HG03095 (cell line): ENCODE data around the gene PLBD2.
"Not testable (repeated sequence)": the region's sequence is repeated elsewhere in the genome, so short reads cannot be mapped to it uniquely, and the experiment has no call there.

Experiments used
- ATAC-seq: cut with Tn5 transposase; IDR thresholded peaks from one replicate; pipeline ENCODE4 v1.9.1; 2021; ENCODE audit warnings: moderate library complexity; ENCODE audit not compliant: unreplicated experiment

Gene PLBD2

DNA sequence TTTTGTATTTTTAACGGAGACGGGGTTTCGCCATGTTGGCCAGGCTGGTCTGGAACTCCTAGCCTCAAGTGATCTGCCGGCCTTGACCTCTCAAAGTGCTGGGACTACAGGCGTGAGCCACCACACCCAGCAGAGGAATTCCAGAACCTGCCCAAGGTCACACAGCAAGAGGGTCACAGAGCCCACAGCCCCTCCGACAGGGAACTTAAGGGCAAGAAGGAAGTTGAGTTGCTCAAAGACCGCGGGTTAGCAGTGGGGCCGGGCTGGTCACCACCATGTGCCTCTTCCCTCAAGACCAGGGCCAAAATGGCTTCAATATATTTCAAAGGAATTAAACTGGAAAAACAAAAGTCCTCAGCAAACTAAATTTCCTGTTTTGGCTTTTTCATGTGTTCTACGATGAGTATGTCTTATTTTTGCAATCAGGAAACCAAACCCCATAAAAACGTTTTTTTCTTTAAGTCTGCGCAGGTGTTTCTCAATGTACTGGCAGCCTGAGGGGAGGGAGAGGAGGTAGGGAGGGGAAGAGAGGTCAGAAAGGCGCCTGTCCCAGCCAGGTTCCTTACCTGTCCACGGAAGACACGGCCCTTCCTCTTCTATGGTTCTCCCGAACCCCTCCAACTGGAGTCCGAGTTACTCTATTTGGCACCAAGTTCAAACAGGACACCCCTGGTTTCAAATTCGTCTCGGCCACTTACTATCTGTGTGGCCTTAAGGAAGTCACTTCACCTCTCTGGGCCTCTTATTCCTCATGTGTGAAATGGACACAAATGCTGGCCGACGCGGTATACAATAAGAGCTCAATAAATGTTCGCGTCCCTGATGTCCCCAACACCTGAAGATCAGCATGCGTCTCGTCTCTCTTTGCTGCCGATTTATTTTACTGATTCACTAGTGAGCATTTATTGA lies 24.3 kb upstream of the PLBD2 start:
- ATAC-seq: no peak

DNA sequence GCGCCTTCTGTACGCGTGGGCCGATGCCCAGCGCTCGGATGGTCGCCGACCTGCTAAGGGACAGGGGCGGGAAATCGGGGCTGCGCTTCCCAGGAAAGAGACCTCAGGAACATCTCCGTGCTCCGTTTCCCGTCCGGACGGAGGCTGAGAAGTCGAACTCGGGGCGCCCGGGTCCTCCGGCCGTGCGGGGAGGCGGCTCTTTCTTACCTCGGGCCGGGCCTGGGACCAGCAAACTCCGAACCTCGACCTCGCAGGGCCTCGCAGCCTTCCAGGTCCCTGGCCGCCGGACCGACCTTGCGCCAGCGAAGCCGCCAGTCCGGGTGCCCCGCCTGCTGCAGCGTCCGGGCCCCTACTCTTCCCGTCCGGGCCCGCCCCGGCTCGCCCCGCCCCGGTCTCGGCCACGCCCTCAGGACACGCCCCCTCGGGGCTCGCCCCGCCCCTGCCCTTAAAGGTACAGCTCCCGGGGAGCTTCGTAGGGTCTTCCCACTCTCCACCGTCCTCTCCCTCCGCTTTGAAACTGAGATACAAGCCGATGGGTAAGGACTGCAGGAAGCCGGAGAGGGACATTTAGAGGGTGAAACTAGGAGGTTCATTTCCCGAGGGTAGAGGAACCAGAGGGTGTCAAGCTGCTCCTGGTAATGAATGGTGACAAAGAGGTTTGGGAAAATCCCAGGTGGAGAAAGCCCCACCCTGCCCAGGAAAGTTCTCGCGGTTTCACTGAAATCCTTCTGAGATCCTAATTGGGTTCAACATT lies 23.4 kb upstream of the PLBD2 start, which contains the start of gene SLC8B1:
Gene SLC8B1, minus strand, starts transcription at position 324 of the 754 bp plus-strand sequence. CDS start 2,231 bp downstream, outside the sequence.
- peak; percentile 95 for ATAC-seq

DNA sequence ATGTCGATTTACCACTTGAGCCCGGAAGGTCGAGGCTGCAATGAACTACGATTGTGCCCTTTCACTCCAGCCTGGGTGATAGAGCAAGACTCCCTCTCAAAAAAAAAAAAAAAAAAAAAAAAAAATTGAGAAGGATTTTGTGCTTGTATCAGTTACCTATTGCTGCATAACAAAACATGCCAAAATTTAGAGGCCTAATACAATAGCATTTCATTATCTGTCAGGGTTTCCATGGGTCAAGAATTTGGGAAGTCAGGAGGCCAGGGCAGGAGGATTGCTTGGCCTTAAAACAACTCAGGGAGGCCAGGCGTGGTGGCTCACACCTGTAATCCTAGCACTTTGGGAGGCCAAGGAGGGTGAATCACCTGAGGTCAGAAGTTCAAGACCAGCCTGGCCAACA lies 18.8 kb upstream of the PLBD2 start:
- no peak for ATAC-seq

DNA sequence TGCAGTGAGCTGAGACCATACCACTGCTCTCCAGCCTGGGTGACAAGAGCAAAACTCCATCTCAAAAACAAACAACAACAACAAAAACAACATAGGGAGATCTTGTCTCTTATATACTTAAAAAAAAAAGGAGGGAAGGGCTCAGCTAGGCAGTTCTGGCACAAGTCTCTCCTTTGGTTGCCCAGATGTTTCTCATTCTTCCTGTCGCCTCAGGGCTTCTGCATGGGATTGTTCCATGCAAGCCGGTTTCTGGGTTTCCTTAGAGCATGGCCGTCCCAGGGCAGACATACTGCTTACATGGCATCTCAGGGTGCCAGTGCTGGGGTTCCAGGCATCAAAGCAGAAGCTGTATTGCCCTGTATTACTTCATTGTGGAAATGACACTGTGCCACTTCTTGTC lies 18.3 kb upstream of the PLBD2 start:
- ATAC-seq: no peak

DNA sequence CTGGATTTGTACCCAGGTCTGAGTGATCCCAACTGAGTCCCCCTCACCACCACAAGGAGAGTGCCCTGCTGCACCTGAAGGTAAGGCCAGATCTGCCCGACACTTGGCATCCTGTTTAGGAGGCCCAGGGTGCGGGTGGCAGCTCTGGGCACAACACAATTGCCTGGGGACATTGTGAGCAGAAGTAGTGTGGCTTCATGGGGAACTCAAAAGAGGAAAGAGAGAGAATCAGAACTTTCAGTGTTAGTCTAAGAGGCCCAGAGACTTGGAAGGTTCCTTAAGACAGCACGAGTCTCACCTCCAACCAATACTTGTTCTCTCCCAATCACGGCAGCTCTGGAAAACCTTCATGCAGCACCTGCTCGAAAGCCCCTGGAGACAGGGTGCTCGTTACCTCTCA lies 16.9 kb upstream of the PLBD2 start:
- ATAC-seq: no peak

DNA sequence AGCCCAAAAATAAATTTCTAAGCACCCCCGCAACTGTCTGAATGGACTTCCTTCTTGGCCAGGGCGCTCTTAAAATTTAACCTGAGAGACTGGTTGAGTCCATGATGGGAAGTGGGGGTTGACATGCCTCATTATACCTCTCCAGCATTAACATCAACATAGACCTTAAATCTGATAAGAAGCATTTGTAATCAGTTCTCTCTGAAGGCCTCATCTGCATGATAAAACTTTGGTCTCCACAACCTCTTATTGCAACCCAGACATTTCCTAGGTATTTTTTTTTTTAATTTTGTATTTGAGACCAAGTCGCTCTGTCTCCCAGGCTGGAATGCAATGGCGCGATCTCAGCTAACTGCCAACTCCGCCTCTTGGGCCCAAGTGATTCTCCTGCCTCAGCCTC lies 13.1 kb upstream of the PLBD2 start:
- no peak for ATAC-seq

DNA sequence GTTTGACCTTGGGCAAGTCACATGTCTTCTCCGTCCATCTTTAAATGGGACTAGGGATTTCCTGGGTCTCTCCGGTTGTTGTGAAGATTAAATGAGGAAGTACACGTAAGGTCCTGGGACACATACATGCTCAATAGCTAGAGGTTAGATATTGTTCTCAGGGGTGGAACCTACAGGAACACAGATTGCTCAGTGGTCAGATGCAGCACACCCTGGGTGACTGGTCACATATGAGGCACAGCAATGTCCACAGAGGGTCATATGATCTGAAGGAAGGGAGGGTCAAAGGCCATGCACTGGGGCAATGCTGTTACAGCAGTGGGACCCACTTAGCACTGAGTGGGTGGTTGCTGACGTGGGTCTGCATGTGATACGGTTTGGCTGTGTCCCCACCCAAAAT lies 12.0 kb upstream of the PLBD2 start:
- ATAC-seq: no peak

DNA sequence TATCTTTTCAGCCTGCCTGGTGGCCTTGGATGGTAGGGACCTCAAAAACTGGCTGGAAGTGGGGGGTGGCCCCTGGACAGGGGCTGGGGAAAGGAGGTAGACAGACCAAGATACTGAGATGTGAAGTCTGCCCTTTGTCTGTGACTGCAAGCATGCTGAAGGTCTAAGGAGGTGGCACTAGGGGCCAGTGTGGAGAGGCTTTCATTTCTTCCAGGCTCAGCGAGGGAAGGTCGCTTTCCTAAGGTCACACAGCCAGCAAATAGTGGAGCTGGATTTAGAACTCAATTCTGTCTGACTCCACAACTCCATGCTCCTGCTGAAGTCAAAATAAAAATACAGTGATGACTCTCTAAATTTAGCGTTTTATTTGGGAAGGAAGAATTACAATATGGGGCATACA lies 11.3 kb upstream of the PLBD2 start:
- ATAC-seq: no peak

DNA sequence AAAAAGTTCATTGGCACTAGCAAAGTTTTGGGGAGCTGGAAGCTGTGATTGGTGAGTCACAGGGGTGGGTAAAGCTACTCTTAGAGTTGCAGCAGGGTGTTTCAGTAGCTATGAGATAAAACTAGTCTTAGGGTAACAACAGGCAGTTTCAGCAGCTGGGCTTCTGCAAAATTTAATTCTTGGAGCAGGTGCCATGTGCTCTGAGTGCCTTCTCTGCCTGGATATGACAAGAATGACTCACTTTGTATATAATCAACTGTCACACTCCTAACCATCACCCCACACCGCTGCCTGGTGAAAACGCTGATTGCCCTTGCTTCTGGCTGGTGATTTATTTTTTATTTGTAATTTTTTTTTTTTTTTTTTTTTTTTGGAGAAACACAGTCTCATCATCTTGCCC lies 10.5 kb upstream of the PLBD2 start:
- no peak for ATAC-seq

DNA sequence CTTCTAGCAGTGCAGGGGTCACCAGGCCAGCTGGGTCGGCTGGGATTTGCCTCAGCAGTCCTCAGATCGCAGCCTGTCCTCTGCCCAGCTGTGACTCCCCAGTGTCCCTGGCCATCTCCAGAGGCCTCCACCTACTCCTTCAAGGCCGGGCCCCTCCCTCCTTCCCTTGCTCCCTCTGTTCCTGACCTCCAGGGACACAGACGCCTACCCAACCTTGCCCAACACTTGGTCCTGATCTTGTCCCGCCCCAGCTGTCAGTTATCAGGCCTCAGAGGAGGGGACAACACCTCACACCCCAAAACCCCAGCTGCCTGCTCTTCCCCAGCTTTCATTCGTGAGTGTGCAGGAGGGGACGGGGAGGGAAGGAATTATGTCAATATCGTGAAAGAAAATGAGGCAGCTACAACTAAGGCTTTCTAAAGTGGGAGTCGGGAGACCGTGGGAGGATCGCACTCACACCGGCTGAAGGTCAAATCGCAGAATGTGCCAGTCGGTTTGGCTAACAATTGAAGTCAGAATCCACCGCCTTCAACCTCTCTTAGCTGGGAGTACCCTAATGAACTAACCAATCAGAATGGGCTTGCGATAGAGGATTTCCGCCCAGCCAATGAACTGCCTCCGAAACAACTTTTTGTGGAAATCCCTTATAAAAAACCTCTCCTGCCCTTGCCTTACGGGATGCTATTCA lies 9.4 kb upstream of the PLBD2 start:
- ATAC-seq: no peak

DNA sequence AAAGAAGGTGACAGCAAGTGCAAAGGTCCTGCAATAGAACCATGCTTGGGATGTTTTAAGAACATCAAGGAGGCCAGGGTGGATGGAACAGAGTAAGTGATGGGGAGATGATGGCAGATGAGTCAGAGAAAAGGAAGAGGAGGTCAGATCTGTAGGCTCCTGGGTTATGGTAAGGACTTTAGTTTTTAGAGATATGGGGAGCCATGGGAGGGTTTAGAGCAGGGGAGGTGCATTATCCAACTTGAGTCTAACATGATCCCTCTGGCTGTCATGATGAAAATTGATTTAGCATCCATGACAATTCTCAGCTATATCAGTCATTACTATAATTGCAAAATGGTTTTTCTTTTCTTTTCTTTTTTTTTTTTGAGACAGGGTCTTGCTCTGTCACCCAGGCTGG lies 7.3 kb upstream of the PLBD2 start:
- ATAC-seq: no peak

DNA sequence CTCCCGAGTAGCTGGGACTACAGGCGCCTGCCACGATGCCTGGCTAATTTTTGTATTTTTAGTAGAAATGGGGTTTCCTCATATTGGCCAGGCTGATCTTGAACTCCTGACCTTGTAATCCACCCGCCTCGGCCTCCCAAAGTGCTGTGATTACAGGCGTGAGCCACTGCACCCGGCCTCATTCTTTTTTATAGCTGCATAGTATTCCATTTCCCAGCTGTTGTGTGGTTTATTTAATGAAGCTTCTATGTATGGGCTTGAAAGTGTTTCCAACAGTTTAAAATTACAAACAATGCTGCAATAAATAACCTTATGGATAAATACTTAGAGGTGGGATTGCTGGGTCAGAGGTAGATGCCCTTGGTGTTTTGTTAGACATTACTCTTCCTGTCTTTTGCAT lies 4.2 kb upstream of the PLBD2 start:
- ATAC-seq: not testable (repeated sequence)

DNA sequence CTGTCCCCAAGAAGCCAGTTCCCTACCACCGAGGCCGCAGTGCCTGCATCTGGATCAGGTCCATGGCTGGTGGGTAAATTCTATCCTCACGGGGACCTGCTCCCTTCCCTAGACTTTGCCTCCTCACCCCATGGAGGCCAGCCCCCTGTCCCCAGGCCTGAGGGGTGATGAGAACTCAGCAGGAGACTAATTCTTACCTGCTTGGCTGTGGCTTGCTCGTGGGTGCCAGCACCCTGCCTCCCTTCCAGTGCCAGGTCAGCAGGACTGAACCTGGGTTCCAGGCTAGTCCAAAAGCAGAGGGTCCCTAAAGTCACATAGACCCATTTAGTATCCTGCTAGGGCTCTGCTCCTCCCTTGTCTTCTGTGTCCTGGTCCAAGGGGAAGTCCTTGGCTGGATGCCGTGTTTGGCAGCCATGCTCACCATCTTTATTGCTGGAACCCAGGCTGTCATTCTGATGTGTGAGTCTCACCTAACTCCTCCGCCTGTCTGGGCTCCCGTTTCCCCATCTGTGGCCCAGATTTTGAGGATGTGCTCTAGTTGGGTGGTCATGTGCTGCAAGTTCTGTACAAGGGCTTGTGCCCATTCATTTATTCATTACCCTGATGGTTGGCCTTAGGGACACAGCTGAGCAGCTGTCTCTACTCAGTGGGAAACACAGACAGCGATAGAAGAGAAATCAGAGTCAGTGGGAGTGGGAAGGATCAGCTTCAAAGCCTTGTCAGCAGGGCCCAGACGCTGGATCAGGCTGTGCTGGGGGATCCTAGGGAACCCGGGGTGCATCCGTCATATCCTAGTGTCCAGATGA lies 949 bp downstream of the PLBD2 start:
- ATAC-seq: no peak

DNA sequence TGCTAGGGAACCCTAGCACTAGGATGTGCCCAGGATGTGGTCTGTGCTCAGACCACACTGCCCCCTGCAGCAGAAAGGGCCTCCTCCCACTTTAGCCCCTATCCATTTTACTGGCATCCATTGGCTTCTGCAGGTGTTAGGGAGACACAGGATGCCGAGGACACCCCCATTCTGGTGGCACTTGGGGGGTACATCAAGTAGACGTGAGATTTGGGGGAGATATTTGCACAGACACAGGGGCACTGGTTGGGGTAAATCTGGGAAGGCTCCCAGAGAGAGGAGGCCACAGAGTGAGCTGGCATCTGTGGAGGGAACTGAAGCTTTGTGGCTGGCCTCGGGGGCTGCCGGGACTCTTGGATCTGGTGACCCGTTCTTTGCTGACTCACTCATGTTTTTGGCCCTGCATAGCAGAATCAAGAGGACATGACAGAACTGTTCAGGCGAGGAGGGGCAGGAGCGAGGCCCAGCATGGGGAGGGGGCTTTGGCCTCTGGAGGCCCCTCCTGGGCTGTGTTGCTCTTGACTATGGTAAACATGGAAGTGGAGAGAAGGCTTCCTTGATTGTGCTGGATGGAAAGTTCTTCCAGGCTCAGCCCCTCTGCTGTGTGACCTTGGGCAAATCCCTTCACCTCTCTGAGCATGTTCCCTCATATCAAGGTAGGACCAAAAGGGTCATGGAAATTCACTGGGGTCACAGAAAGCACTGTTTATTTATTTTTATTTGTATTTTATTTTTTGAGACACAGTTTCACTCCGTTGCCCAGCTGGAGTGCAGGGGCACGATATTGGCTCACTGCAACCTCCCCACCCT lies 1.8 kb downstream of the PLBD2 start:
- no peak for ATAC-seq

DNA sequence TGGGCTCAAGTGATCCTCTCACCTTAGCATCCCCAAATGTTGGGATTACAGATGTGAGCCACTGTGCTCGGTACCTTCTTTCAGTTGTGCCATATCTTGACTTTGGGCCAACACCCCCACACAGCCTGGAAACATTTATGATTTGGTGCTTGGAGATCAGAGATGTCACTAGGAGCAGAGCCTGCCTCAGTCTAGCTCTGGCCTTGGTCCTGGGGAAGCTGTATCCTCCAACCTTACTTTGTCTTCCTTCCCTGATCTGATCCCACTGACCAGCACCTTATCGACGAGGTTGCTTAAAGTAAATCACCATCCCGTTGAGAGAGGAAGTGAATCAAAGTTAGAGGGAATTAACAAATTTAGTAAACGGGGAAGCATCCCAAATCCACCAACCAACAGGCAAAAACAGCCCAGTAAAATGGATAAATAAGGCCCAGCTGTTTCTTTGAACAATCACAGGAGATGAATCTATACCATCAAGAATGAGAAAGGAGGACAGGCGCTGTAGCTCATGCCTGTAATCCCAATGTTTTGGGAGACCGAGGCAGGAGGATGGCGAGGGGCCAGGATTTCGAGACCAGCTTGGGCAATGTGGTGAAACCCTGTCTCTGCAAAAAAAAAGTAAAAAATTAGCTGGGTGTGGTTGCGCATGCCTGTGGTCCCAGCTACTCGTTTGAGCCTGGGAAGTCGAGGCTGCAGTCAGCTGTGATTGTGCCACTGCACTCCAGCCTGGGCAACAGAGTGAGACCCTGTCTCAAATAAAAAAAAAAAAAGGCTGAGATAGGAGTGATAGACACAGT lies 3.4 kb downstream of the PLBD2 start:
- ATAC-seq: no peak

DNA sequence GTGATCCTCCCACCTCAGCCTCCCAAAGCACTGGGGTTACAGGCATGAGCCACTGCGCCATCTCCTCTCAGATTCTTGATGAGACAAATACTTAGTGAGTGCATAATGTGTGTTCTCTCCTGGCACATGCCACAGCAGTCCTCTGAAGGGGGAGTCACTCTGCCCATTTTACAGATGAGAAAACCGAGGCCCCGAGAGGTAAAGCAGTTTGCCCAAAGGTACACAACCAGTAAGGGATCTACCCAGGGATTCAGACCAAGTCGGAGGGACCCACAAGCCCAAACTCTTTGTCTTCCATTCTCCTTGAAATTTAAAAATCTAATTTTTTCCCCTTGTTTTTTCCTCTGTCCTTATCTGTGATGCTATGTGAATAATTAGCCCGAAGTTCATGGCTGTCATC lies 6.3 kb downstream of the PLBD2 start:
- no peak for ATAC-seq

DNA sequence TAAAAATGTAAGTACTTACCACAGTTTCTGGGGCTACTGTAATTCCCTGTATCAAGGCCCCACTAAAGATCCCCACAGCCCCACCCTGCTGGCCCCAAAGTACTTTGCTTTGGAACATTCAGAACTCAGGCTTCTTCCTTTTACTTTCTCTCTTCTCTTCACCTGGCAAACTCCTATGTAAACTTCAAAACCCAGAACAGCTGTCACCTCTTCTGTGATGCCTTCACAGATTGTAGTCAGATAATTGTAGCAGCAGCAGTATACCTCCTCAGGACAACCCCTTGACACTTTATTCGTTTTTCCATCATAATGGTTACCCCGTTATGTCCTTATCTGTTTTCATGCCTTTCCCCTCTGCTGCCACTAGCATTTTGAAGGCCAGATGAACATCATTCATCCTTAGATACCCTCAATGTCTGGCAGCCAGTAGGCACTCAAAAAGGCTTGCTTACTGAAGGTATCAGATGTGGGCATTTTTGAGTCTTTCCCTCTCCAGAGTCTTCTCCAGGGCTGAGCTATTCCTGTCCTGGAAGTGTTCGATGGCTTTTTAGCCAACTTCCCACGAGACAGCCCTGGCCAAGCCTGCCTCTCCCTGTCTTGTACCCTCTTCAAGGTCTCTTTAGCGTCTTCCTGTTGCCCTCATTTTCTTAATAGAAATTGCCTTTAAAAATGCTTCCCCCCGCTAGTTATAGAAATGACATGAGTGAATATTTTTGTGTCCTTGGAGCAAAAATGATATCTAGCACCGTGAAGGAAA lies 7.4 kb downstream of the PLBD2 start:
- ATAC-seq: no peak

DNA sequence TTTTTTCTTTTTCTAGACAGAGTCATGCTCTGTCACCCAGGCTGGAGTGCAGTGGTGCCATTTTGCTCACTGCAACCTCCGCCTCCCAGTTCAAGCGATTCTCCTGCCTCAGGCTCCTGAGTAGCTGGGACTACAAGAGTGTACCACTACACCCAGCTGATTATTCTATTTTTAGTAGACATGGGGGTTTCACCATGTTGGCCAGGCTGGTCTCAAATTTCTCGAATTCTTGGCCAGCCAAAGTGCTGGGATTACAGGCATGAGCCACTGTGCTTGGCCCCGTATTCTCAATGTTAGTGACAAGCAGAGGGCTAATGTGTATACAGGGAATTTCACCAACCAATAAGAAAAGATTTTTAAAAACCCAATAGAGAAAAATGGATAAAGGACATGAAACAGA lies 8.4 kb downstream of the PLBD2 start:
- no peak for ATAC-seq
